H1 (cell line): ENCODE results near the gene COCH. TPM values are rescaled to one million over a fixed set of nuclear protein-coding genes. Genes with fewer than 3 reads are reported as not detected.

Experiments used
- CTCF ChIA-PET: fragments of 300-600 bp; sonication (Branson Sonifier 250); formaldehyde crosslinking; loops from one replicate; lab custom pipeline; 2021; ENCODE audit not compliant: partially characterized antibody; lab: Charles Lee
- POLR2A ChIA-PET: fragments of 300-600 bp; sonication (Branson Sonifier 250); formaldehyde crosslinking; loops from one replicate; lab custom pipeline; 2021; ENCODE audit warnings: inconsistent platforms; ENCODE audit not compliant: partially characterized antibody; lab: Charles Lee
- DNase-seq, 2 experiments: peaks; one replicate each; pipeline versions ENCODE4 v3.0.0 to v3.0.0-alpha.2; 2010 to 2022; ENCODE audit warnings: low spot score in 2 of 2, low read depth in 1 of 2, mixed read lengths in 1 of 2
- FAIRE-seq: peaks from 2 replicates; lab custom pipeline; 2011; peaks lifted over from hg19 to GRCh38; lab: Jason Lieb, UNC
- H2AFZ ChIP-seq: 2 replicates; pipeline ENCODE4 v1.8.1; 2012; ENCODE audit warnings: low read length, inconsistent platforms
- H2AK5ac ChIP-seq: 2 replicates; pipeline ENCODE4 v1.6.1; 2013; ENCODE audit warnings: low read depth, low read length
- H2BK120ac ChIP-seq: replicated peaks from 2 replicates; pipeline ENCODE3; 2013; ENCODE audit warnings: low read depth, low read length, inconsistent platforms
- H2BK12ac ChIP-seq: 2 replicates; pipeline ENCODE4 v1.6.1; 2013; ENCODE audit warnings: low read depth, low read length
- H2BK15ac ChIP-seq: 2 replicates; pipeline ENCODE4 v1.6.1; 2013; ENCODE audit warnings: low read length
- H2BK20ac ChIP-seq: 2 replicates; pipeline ENCODE4 v1.6.1; 2013; ENCODE audit warnings: low read length
- H2BK5ac ChIP-seq: 2 replicates; pipeline ENCODE4 v1.6.1; 2013; ENCODE audit warnings: low read depth, low read length
- H3K14ac ChIP-seq: 2 replicates; pipeline ENCODE4 v1.6.1; 2013; ENCODE audit warnings: inconsistent platforms; ENCODE audit not compliant: insufficient read length
- H3K18ac ChIP-seq: 2 replicates; pipeline ENCODE4 v1.6.1; 2013; ENCODE audit warnings: low read length; ENCODE audit errors: extremely low read depth
- H3K23ac ChIP-seq: 2 replicates; pipeline ENCODE4 v1.6.1; 2013; ENCODE audit warnings: inconsistent platforms; ENCODE audit not compliant: insufficient read length
- H3K23me2 ChIP-seq: 2 replicates; pipeline ENCODE4 v1.6.1; 2013; ENCODE audit warnings: low read depth, low read length
- H3K27ac ChIP-seq: 2 replicates; pipeline ENCODE4 v1.6.1; 2011; ENCODE audit warnings: low read depth, low read length, inconsistent platforms
- H3K27me3 ChIP-seq, 4 experiments: replicated peaks in 1 of 4; 1 replicate in 1 of 4; 2 replicates in 3 of 4; pipeline versions ENCODE4 v1.6.1 to v1.8.1; 2011 to 2013; ENCODE audit warnings: low read length in 3 of 4, mild to moderate bottlenecking in 3 of 4, inconsistent platforms in 2 of 4, mixed read lengths in 2 of 4, moderate library complexity in 1 of 4; ENCODE audit not compliant: control insufficient read depth in 3 of 4, insufficient read depth in 3 of 4; ENCODE audit errors: extremely low read depth in 1 of 4
- H3K36me3 ChIP-seq, 4 experiments: 2 replicates each; pipeline versions ENCODE4 v1.6.1 to v1.8.1; 2011 to 2013; ENCODE audit warnings: mild to moderate bottlenecking in 4 of 4, low read length in 3 of 4, moderate library complexity in 2 of 4, control low read depth in 1 of 4, inconsistent platforms in 1 of 4; ENCODE audit not compliant: insufficient read depth in 4 of 4, control insufficient read depth in 2 of 4
- H3K4ac ChIP-seq: replicated peaks from 2 replicates; pipeline ENCODE3; 2013; ENCODE audit warnings: low read length, low read depth, mixed read lengths, inconsistent platforms; ENCODE audit not compliant: insufficient read length
- H3K4me1 ChIP-seq, 4 experiments: replicated peaks in 1 of 4; 1 replicate in 1 of 4; 2 replicates in 3 of 4; pipeline versions ENCODE4 v1.6.1 to v1.8.1; 2011 to 2013; ENCODE audit warnings: low read length in 3 of 4, inconsistent platforms in 2 of 4, mixed read lengths in 1 of 4; ENCODE audit not compliant: insufficient read depth in 4 of 4, control insufficient read depth in 3 of 4
- H3K4me2 ChIP-seq, 2 experiments: 2 replicates each; pipeline versions ENCODE4 v1.6.1 to v1.8.1; 2011 to 2013; ENCODE audit warnings: low read depth in 2 of 2, low read length in 2 of 2, control low read depth in 1 of 2, inconsistent platforms in 1 of 2, mild to moderate bottlenecking in 1 of 2; ENCODE audit not compliant: insufficient read depth in 1 of 2
- H3K4me3 ChIP-seq, 4 experiments: fragments of 200-600, 300-600 bp in 1 of 4; sonication (generic), shearing (Covaris generic), sonication (Bioruptor Twin) in 1 of 4; 2 replicates each; pipeline versions ENCODE4 v1.5.1 to v1.8.1; 2011 to 2016; ENCODE audit warnings: low read length in 4 of 4, low read depth in 3 of 4, control low read depth in 2 of 4, inconsistent platforms in 2 of 4, mild to moderate bottlenecking in 2 of 4, mixed read lengths in 1 of 4, moderate library complexity in 1 of 4; ENCODE audit not compliant: insufficient read depth in 2 of 4; ENCODE audit errors: extremely low read depth in 1 of 4
- H3K56ac ChIP-seq: replicated peaks from 2 replicates; pipeline ENCODE3; 2013; ENCODE audit warnings: low read depth, mild to moderate bottlenecking, mixed read lengths, low read length, inconsistent platforms; ENCODE audit not compliant: insufficient read length
- H3K79me1 ChIP-seq: 2 replicates; pipeline ENCODE4 v1.6.1; 2013; ENCODE audit warnings: low read depth, low read length, control low read depth
- H3K79me2 ChIP-seq, 2 experiments: 2 replicates each; pipeline versions ENCODE4 v1.6.1 to v1.8.1; 2012 to 2013; ENCODE audit warnings: low read length in 2 of 2, mild to moderate bottlenecking in 2 of 2, inconsistent platforms in 1 of 2; ENCODE audit not compliant: insufficient read depth in 2 of 2, control insufficient read depth in 1 of 2
- H3K9ac ChIP-seq, 4 experiments: replicated peaks in 1 of 4; 1 replicate in 1 of 4; 2 replicates in 3 of 4; pipeline versions ENCODE4 v1.6.1 to v1.8.1; 2011 to 2013; ENCODE audit warnings: low read depth in 3 of 4, low read length in 3 of 4, control low read depth in 2 of 4, mild to moderate bottlenecking in 2 of 4, moderate library complexity in 2 of 4, inconsistent platforms in 1 of 4; ENCODE audit errors: extremely low read depth in 1 of 4
- H3K9me3 ChIP-seq, 2 experiments: 2 replicates each; pipeline versions ENCODE4 v1.6.1 to v1.8.1; 2012 to 2013; ENCODE audit warnings: mild to moderate bottlenecking in 2 of 2, moderate library complexity in 2 of 2, control low read depth in 1 of 2, inconsistent platforms in 1 of 2, low read depth in 1 of 2, low read length in 1 of 2, mixed read lengths in 1 of 2; ENCODE audit not compliant: insufficient read depth in 2 of 2
- H4K20me1 ChIP-seq, 2 experiments: replicated peaks in 1 of 2; 2 replicates each; pipeline versions ENCODE3 to v1.8.1; 2011 to 2013; ENCODE audit warnings: inconsistent platforms in 2 of 2, low read length in 2 of 2, mild to moderate bottlenecking in 1 of 2; ENCODE audit not compliant: insufficient read depth in 2 of 2, control insufficient read depth in 1 of 2
- H4K5ac ChIP-seq: 2 replicates; pipeline ENCODE4 v1.6.1; 2013; ENCODE audit warnings: low read length, low read depth, mixed read lengths, inconsistent platforms; ENCODE audit not compliant: insufficient read length
- H4K8ac ChIP-seq: 2 replicates; pipeline ENCODE4 v1.8.0; 2013; ENCODE audit warnings: mild to moderate bottlenecking, moderate library complexity, low read length, inconsistent platforms; ENCODE audit not compliant: insufficient read depth; ENCODE audit errors: extremely low read depth
- H4K91ac ChIP-seq: replicated peaks from 2 replicates; pipeline ENCODE3; 2013; ENCODE audit warnings: low read length, mixed read lengths, inconsistent platforms; ENCODE audit not compliant: insufficient read length
- BACH1 ChIP-seq: IDR thresholded peaks from 2 replicates; pipeline ENCODE4 v1.6.1; 2012; ENCODE audit warnings: low read length, improper control_type of control experiment
- CHD2 ChIP-seq: IDR thresholded peaks from 2 replicates; pipeline ENCODE4 v1.6.1; 2012; ENCODE audit warnings: low read length, improper control_type of control experiment
- POU5F1 ChIP-seq: IDR thresholded peaks from 2 replicates; pipeline ENCODE4 v1.6.1; 2011; ENCODE audit warnings: low read depth, mild to moderate bottlenecking, low read length, moderate library complexity
- SIX5 ChIP-seq: IDR thresholded peaks from 2 replicates; pipeline ENCODE4 v1.6.1; 2011; ENCODE audit warnings: mild to moderate bottlenecking, low read depth, low read length
- TCF12 ChIP-seq: IDR thresholded peaks from 2 replicates; pipeline ENCODE4 v1.6.1; 2011; ENCODE audit warnings: low read depth, mild to moderate bottlenecking, low read length
- WGBS, 2 experiments: shearing (Covaris generic) in 1 of 2; methylation state at CpG; one replicate each; pipeline versions ENCODE4 v1.1.6 to v1.1.7; 2013 to 2015; ENCODE audit warnings: low lambda C conversion rate in 2 of 2, mixed read lengths in 2 of 2, inconsistent platforms in 1 of 2, low coverage in 1 of 2, missing lambda C conversion rate in 1 of 2; ENCODE audit not compliant: insufficient replicate concordance in 2 of 2, insufficient coverage in 1 of 2, insufficient read length in 1 of 2; ENCODE audit errors: extremely low coverage in 1 of 2, missing lambda C conversion rate in 1 of 2; 5-methylcytosine and 5-hydroxymethylcytosine counted together
- polyA plus RNA-seq, 7 experiments: library from polyadenylated mRNA; depleted of rRNA in 3 of 7; stranded (reverse) in 5 of 7; unstranded in 2 of 7; fragments of >200 nt in 5 of 7; fragments of 200-250 nt in 2 of 7; gene quantifications; 1 replicate in 5 of 7; 2 replicates in 1 of 7; 4 replicates in 1 of 7; pipeline versions ENCODE4 v1.2.1 to v1.2.3, GENCODE V29; 2011 to 2013; ENCODE audit warnings: missing spikeins in 2 of 7, mixed read lengths in 2 of 7
- total RNA-seq: library from RNA; stranded (reverse); fragmentation: NEBNext Ultra II Directional; extraction: Animal tissue kit (Norgen Biotek cat#: 25700); gene quantifications from 2 replicates; pipeline ENCODE4 v1.2.1, GENCODE V29; 2021

Gene COCH
- total and polyA plus RNA-seq, 2 of the 8 experiments (the other 6 are each of a cell fraction or from before 2014, with no cell fraction given) = 12.9 to 30.8 TPM

GRCh38 chr14:30872602-30873001 lies 1.8 kb upstream of the COCH start:
- H4K20me1 ChIP-seq = no peaks in the 10 kb centered on the region
- H3K18ac ChIP-seq = no peak overlapping the region; the same call in 1 of the 2 replicates
- H3K14ac ChIP-seq = no peak overlapping the region
- H2BK15ac ChIP-seq = no peak overlapping the region
- ChIA-PET CTCF (no interaction called here), POLR2A (no interaction called here)
- H3K27ac ChIP-seq = no peak overlapping the region
- H3K36me3 ChIP-seq = no peaks in the 10 kb centered on the region
- H3K4me2 ChIP-seq = no peak overlapping the region
- no peak for DNase-seq
- H4K8ac ChIP-seq = no peak overlapping the region
- peaks cover 1 to 23% (median 12%) of the 10 kb centered on the region in 4 experiments for H3K4me1 ChIP-seq
- no peak overlapping the region for H2AK5ac ChIP-seq
- H4K91ac ChIP-seq = no peak overlapping the region
- H3K79me2 ChIP-seq = no peaks in the 10 kb centered on the region; a peak in 1 of 4 replicates
- no peak overlapping the region for H2BK120ac ChIP-seq
- no peak overlapping the region for H3K9ac ChIP-seq
- H3K56ac ChIP-seq = no peak overlapping the region
- no peak for FAIRE-seq
- no peak overlapping the region for H2BK5ac ChIP-seq
- TF ChIP-seq CHD2 (no peak), BACH1 (no peak), SIX5 (no peak), TCF12 (no peak), POU5F1 (no peak)
- H3K23ac ChIP-seq = no peak overlapping the region
- H2BK20ac ChIP-seq = no peak overlapping the region
- H3K9me3 ChIP-seq = no peaks in the 10 kb centered on the region
- WGBS, 2 experiments = 44% methylated on average over 1 of the region's 1 CpG; no CpG with 5 or more reads in 1 of the 2 experiments
- H3K4me3 ChIP-seq = no peak overlapping the region
- H2BK12ac ChIP-seq = no peak overlapping the region
- no peak overlapping the region for H2AFZ ChIP-seq
- H3K79me1 ChIP-seq = no peaks in the 10 kb centered on the region
- no peak overlapping the region for H4K5ac ChIP-seq
- peaks cover 14 to 39% (median 32%) of the 10 kb centered on the region in 4 experiments for H3K27me3 ChIP-seq
- H3K23me2 ChIP-seq = peaks cover 15% of the 10 kb centered on the region; the same call in 1 of the 2 replicates
- no peak overlapping the region for H3K4ac ChIP-seq
